Limb (tissue), 2 donors: ENCODE measurements around the gene CLPTM1.
A peak's percentile ranks its signal among the peaks of the same experiment; 100 is the strongest.
"Not testable (repeated sequence)": the region's sequence is repeated elsewhere in the genome, so short reads cannot be mapped to it uniquely, and the experiment has no call there.

Experiments
- DNase-seq, 2 donors: peaks; one replicate each; pipeline ENCODE4 v3.0.0-alpha.2; 2016; ENCODE audit errors: extremely low spot score in 2 of 2

Gene CLPTM1

GRCh38 chr19:44954649-44955504, at the start of gene CLPTM1:
TSS of gene CLPTM1 (plus strand) at chr19:44955380. CDS start at chr19:44955396, 16 bp downstream.
- peak; percentile 98 for DNase-seq

- DNase-seq, result peak in 1 of 2 donors; percentile 50
These were observed 49.6 kb upstream of the CLPTM1 start, which contains the start of gene APOE for GRCh38 chr19:44905437-44906160. TSS of gene APOE (plus strand) at chr19:44905796. CDS start at chr19:44906625, 829 bp downstream.

GRCh38 chr19:44907613-44908012, 47.6 kb upstream of the CLPTM1 start:
- DNase-seq, result no peak

- no peak for DNase-seq
These were observed 46.9 kb upstream of the CLPTM1 start for GRCh38 chr19:44908074-44908835.

- DNase-seq, result no peak
These were observed 46.3 kb upstream of the CLPTM1 start for GRCh38 chr19:44908836-44909261.

- no peak for DNase-seq
These were observed 45.4 kb upstream of the CLPTM1 start for GRCh38 chr19:44909775-44910174.

- DNase-seq, result not testable (repeated sequence)
These were observed 43.3 kb upstream of the CLPTM1 start for GRCh38 chr19:44911896-44912295.

GRCh38 chr19:44912854-44913253, 42.3 kb upstream of the CLPTM1 start:
- DNase-seq, result no peak

- DNase-seq, result not testable (repeated sequence)
These were observed 41.4 kb upstream of the CLPTM1 start for GRCh38 chr19:44913512-44914432.

- DNase-seq, result peak; percentile 89 to 94
These were observed 40.6 kb upstream of the CLPTM1 start, which contains the start of gene APOC1 for GRCh38 chr19:44914433-44915206. TSS of gene APOC1 (plus strand) at chr19:44914608. CDS start at chr19:44914892, 284 bp downstream.

- no peak for DNase-seq
These were observed 30.9 kb upstream of the CLPTM1 start for GRCh38 chr19:44924243-44924725.

- DNase-seq, result peak in 1 of 2 donors; percentile 39
These were observed 29.9 kb upstream of the CLPTM1 start for GRCh38 chr19:44925114-44925891.

GRCh38 chr19:44926245-44927077, 28.7 kb upstream of the CLPTM1 start:
- DNase-seq, result not testable (repeated sequence)

GRCh38 chr19:44927746-44928145, 27.4 kb upstream of the CLPTM1 start:
- no peak for DNase-seq

GRCh38 chr19:44930088-44930487, 25.1 kb upstream of the CLPTM1 start:
- no peak for DNase-seq

GRCh38 chr19:44931541-44931940, 23.6 kb upstream of the CLPTM1 start:
- DNase-seq, result no peak

GRCh38 chr19:44939668-44940067, 15.5 kb upstream of the CLPTM1 start:
- no peak for DNase-seq
